ENCODE measurements around the gene NENF.

DNA sequence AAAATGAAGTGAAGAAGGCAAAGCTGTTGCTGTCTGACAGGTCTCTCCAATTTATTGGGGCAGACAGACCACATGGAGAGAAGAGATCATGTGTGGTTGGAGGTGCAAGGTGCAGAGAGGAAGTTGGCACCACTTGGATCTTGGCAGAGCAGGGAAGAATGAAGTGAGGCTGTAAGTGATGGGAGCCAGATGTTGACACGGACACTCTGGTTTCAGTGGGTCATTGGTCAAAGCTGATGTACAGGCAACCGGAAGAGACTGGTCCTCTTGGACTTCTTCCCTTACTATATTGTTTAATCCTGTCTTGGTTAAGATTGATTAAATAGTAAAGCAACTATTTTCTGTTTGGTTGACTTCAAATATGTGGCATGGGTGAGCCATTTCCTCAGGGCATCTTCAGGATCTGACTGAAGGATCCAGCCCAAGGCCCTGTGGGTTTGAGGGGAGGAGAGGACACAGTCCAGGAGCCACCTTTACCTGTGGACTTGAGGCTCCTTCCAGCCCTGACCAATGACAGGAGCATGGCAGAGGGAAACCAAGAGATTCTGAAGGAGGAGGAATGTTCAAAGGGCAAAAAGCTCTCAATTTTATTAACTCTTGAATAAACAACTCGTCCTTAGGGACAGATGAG, 49.4 kb downstream of the NENF start:
- TF ChIP-seq, protein P1, sequence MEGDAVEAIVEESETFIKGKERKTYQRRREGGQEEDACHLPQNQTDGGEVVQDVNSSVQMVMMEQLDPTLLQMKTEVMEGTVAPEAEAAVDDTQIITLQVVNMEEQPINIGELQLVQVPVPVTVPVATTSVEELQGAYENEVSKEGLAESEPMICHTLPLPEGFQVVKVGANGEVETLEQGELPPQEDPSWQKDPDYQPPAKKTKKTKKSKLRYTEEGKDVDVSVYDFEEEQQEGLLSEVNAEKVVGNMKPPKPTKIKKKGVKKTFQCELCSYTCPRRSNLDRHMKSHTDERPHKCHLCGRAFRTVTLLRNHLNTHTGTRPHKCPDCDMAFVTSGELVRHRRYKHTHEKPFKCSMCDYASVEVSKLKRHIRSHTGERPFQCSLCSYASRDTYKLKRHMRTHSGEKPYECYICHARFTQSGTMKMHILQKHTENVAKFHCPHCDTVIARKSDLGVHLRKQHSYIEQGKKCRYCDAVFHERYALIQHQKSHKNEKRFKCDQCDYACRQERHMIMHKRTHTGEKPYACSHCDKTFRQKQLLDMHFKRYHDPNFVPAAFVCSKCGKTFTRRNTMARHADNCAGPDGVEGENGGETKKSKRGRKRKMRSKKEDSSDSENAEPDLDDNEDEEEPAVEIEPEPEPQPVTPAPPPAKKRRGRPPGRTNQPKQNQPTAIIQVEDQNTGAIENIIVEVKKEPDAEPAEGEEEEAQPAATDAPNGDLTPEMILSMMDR (IDR thresholded peaks at IDR 0.05) = no peak
- no peak for TF ChIP-seq EZH2phosphoT487 (IDR thresholded peaks at IDR 0.05)
- no peak for TF ChIP-seq EZH2 (IDR thresholded peaks at IDR 0.05)
